K562 (cell line): Measurements from ENCODE around the gene CDCP2. TPM values are rescaled to one million over a fixed set of nuclear protein-coding genes. Genes with fewer than 3 reads are reported as not detected.

ENCODE experiments used
- ATAC-seq: fragments of 200-7000 bp; cut with Tn5 transposase; 3 replicates; pipeline ENCODE4 v1.9.1; 2020; ENCODE audit warnings: moderate library complexity
- BruUV-seq: library from RNA; stranded (reverse); fragments of 400-500 nt; replicated peaks from 2 replicates; lab custom pipeline; 2021; lab: Mats Ljungman, UMichigan
- CTCF ChIA-PET: fragments of 300-600 bp; formaldehyde crosslinking; extraction: SDS; loops from one replicate; lab custom pipeline; 2021; ENCODE audit warnings: low intra/inter-chr PET ratio; lab: Yijun Ruan, JAX
- POLR2A ChIA-PET: fragments of 300-600, 350-650 bp; sonication (Branson Sonifier 250); formaldehyde crosslinking; extraction: SDS; loops from one replicate; lab custom pipeline; 2021; ENCODE audit warnings: antibody characterized with exemption, inconsistent platforms; lab: Yijun Ruan, JAX
- DNase-seq, 4 experiments: peaks; one replicate each; pipeline versions ENCODE4 v3.0.0 to v3.0.0-alpha.2; 2011 to 2018; ENCODE audit warnings: low spot score in 3 of 4, mixed read lengths in 3 of 4; ENCODE audit errors: extremely low read depth in 1 of 4
- FAIRE-seq: peaks from 2 replicates; lab custom pipeline; 2011; peaks lifted over from hg19 to GRCh38; lab: Jason Lieb, UNC
- H2AFZ ChIP-seq: 2 replicates; pipeline ENCODE4 v1.6.0; 2011; ENCODE audit warnings: low read depth, low read length, control low read depth, inconsistent platforms
- H3K27ac ChIP-seq: fragments of 200-600 bp; 3 replicates; pipeline ENCODE4 v1.8.0; 2011; ENCODE audit warnings: low read depth, mild to moderate bottlenecking, control low read depth, inconsistent platforms, low read length, moderate library complexity, mixed read lengths; ENCODE audit errors: extremely low read depth
- H3K27me3 ChIP-seq, 2 experiments: fragments of 300-600 bp in 1 of 2; 2 replicates in 1 of 2; 3 replicates in 1 of 2; pipeline versions ENCODE4 v1.6.0 to v1.8.0; 2011; ENCODE audit warnings: inconsistent platforms in 2 of 2, low read length in 2 of 2, mild to moderate bottlenecking in 1 of 2, mixed read lengths in 1 of 2, moderate library complexity in 1 of 2; ENCODE audit not compliant: control insufficient read depth in 2 of 2, insufficient read depth in 2 of 2
- H3K36me3 ChIP-seq: fragments of 300-600 bp; 3 replicates; pipeline ENCODE4 v1.8.0; 2011; ENCODE audit warnings: mild to moderate bottlenecking, low read length, inconsistent platforms; ENCODE audit not compliant: control insufficient read depth, insufficient read depth
- H3K4me1 ChIP-seq, 2 experiments: fragments of 200-600 bp in 1 of 2; replicated peaks in 1 of 2; 2 replicates in 1 of 2; 3 replicates in 1 of 2; pipeline versions ENCODE4 v1.5.1 to v1.8.0; 2011; ENCODE audit warnings: inconsistent platforms in 2 of 2, low read length in 2 of 2, mild to moderate bottlenecking in 1 of 2, mixed read lengths in 1 of 2, moderate library complexity in 1 of 2; ENCODE audit not compliant: control insufficient read depth in 2 of 2, insufficient read depth in 2 of 2
- H3K4me2 ChIP-seq: 2 replicates; pipeline ENCODE4 v1.6.1; 2011; ENCODE audit warnings: low read length, control low read depth, inconsistent platforms, mixed read lengths; ENCODE audit not compliant: insufficient read depth
- H3K4me3 ChIP-seq: fragments of 200-600 bp; sonication (generic), shearing (Covaris generic); 2 replicates; pipeline ENCODE4 v1.5.1; 2016; ENCODE audit warnings: control low read depth, inconsistent platforms
- H3K79me2 ChIP-seq: fragments of 200-600 bp; 3 replicates; pipeline ENCODE4 v1.8.0; 2011; ENCODE audit warnings: low read length, inconsistent platforms; ENCODE audit not compliant: control insufficient read depth, insufficient read depth
- H3K9ac ChIP-seq, 2 experiments: 2 replicates each; pipeline versions ENCODE4 v1.6.0 to v1.6.1; 2011; ENCODE audit warnings: low read depth in 2 of 2, low read length in 2 of 2, control low read depth in 1 of 2, inconsistent platforms in 1 of 2, mild to moderate bottlenecking in 1 of 2, mixed read lengths in 1 of 2; ENCODE audit not compliant: insufficient read depth in 1 of 2
- H3K9me1 ChIP-seq: one replicate; pipeline ENCODE4 v1.6.0; 2011; ENCODE audit warnings: inconsistent platforms, mild to moderate bottlenecking, low read length, moderate library complexity; ENCODE audit not compliant: control insufficient read depth, insufficient read depth
- H3K9me3 ChIP-seq: replicated peaks from 2 replicates; pipeline ENCODE4 v1.5.1; 2011; ENCODE audit warnings: low read depth, low read length, inconsistent platforms; ENCODE audit not compliant: control insufficient read depth, insufficient read depth
- H4K20me1 ChIP-seq: replicated peaks from 2 replicates; pipeline ENCODE4 v1.6.1; 2011; ENCODE audit warnings: low read length, inconsistent platforms, mixed read lengths; ENCODE audit not compliant: control insufficient read depth, insufficient read depth
- NFIC ChIP-seq: fragments of 450-650 bp; IDR thresholded peaks from 2 replicates; pipeline ENCODE4 v1.6.1; 2017; ENCODE audit warnings: mild to moderate bottlenecking, inconsistent platforms
- TFAM ChIP-seq: fragments of 250-450 bp; sonication (Bioruptor Pico); conservative IDR thresholded peaks from 2 replicates; pipeline ENCODE4 v1.5.0; 2021; ENCODE audit warnings: mild to moderate bottlenecking, moderate library complexity
- ZC3H8 ChIP-seq: fragments of 450-650 bp; IDR thresholded peaks from 2 replicates; pipeline ENCODE4 v1.6.1; 2017
- ZNF263 ChIP-seq: sonication (generic); formaldehyde crosslinking; IDR thresholded peaks from 2 replicates; pipeline ENCODE4 v1.8.0; 2022; ENCODE audit warnings: mild to moderate bottlenecking, missing genetic modification reagents, borderline replicate concordance
- WGBS: fragments of 100-300 bp; shearing (Covaris generic); methylation state at CpG from one replicate; pipeline ENCODE4 v1.1.6; 2016; ENCODE audit warnings: low coverage, mixed read lengths; ENCODE audit not compliant: insufficient coverage; ENCODE audit errors: missing lambda C conversion rate; 5-methylcytosine and 5-hydroxymethylcytosine counted together
- in situ Hi-C: fragments of 300-500 bp; cut with MboI; formaldehyde crosslinking; loops from 4 replicates; pipeline ENCODE4 v1.15.0; 2018; ENCODE audit warnings: inconsistent platforms, mixed read lengths
- intact Hi-C: fragments of 100-400 bp; cut with micrococcal nuclease; formaldehyde crosslinking; loops from 2 replicates; pipeline ENCODE4 v1.14.2; 2022
- polyA plus RNA-seq, 8 experiments: library from polyadenylated mRNA; depleted of rRNA in 4 of 8; stranded (reverse) in 5 of 8; unstranded in 3 of 8; fragments of >200 nt; fragmentation: Nextera tagmentation in 2 of 8; fragmentation: Illumina TruSeq in 1 of 8; extraction: Ambion mirVana in 2 of 8; extraction: Trizol in 1 of 8; gene quantifications; 2 replicates each; pipeline versions ENCODE4 v1.2.1 to v1.2.3, GENCODE V29; 2011 to 2014; ENCODE audit warnings: inconsistent platforms in 1 of 8, missing spikeins in 1 of 8
- total RNA-seq, 7 experiments: library from RNA; depleted of rRNA in 6 of 7; stranded (reverse); fragments of >200 nt in 6 of 7; fragmentation: Illumina TruSeq in 2 of 7; extraction: Trizol in 2 of 7; gene quantifications; 2 replicates each; pipeline versions ENCODE4 v1.2.1 to v1.2.3, GENCODE V29; 2011 to 2021; ENCODE audit warnings: low replicate concordance in 1 of 7

The CDCP2 gene
- total and polyA plus RNA-seq, 9 of the 15 experiments (the other 6 are each of a cell fraction or from before 2014, with no cell fraction given) = not detected

GRCh38 chr1:54127594-54128300 lies 25.1 kb downstream of the CDCP2 start:
- Histone ChIP-seq H3K4me1 (peaks cover 0 to 4% of the 10 kb centered on the region in 2 experiments; a peak in 2 of 5 replicates), H2AFZ (no peak overlapping the region), H3K27me3 (peaks cover 12 to 31% of the 10 kb centered on the region in 2 experiments; a peak in 4 of 5 replicates), H3K9me1 (no peaks in the 10 kb centered on the region), H3K9ac (no peak overlapping the region), H3K4me2 (no peak overlapping the region), H3K9me3 (no peaks in the 10 kb centered on the region), H3K4me3 (no peak overlapping the region), H3K27ac (no peak overlapping the region), H4K20me1 (peaks cover 5% of the 10 kb centered on the region; the same call in 1 of the 2 replicates), H3K79me2 (no peaks in the 10 kb centered on the region), H3K36me3 (no peaks in the 10 kb centered on the region)
- WGBS = 3% methylated on average over 7 of the region's 7 CpGs
- DNase-seq (no peak), ATAC-seq (no peak), FAIRE-seq (no peak)
- in situ Hi-C loops = no loop called here
- BruUV-seq = no TSS peak
- intact Hi-C loops = loop anchor here (10.0 kb wide), 1 partner anchor 537 kb away; no protein-coding TSS in a partner anchor
- TF ChIP-seq ZC3H8 (no peak), NFIC (peak; percentile 44; the same call in 1 of the 2 replicates), TFAM (CRISPR knock-in tag) (no peak), ZNF263 (peak; percentile 84)
- POLR2A ChIA-PET = interaction anchor here (1.0 kb wide), 1 partner anchor 19 kb away, joined by 3 read pairs; no protein-coding TSS in a partner anchor
- CTCF ChIA-PET = no interaction called here
